Esophagus squamous epithelium (tissue), 5 donors: ENCODE measurements around the gene FOXJ3. TPM values are rescaled to one million over a fixed set of nuclear protein-coding genes. Genes with fewer than 3 reads are reported as not detected.

Experiments used
- DNase-seq: peaks from one replicate; lab custom pipeline; 2025; lab: John Stamatoyannopoulos, UW
- H3K27ac ChIP-seq, 4 donors: fragments of 200-600 bp; sonication (generic); one replicate each; pipeline ENCODE4 v1.5.1; 2016 to 2019; ENCODE audit warnings: mild to moderate bottlenecking in 1 of 4
- H3K27me3 ChIP-seq, 4 donors: fragments of 200-600 bp; sonication (generic); 1 replicate in 3 of 4; 2 replicates in 1 of 4; pipeline versions ENCODE4 v1.5.1 to v1.6.0; 2017 to 2021; ENCODE audit warnings: antibody characterized with exemption in 1 of 4
- H3K36me3 ChIP-seq, 3 donors: fragments of 200-600 bp; sonication (generic); one replicate each; pipeline ENCODE4 v1.5.1; 2016 to 2019
- H3K4me1 ChIP-seq, 3 donors: fragments of 200-600 bp; sonication (generic); one replicate each; pipeline ENCODE4 v1.5.1; 2017 to 2019
- H3K4me3 ChIP-seq, 4 donors: fragments of 200-600 bp; sonication (generic); 1 replicate in 3 of 4; 2 replicates in 1 of 4; pipeline ENCODE4 v1.5.1; 2016 to 2019; ENCODE audit warnings: mild to moderate bottlenecking in 2 of 4, moderate library complexity in 1 of 4
- H3K9me3 ChIP-seq, 3 donors: fragments of 200-600 bp; sonication (generic); one replicate each; pipeline ENCODE4 v1.5.1; 2016 to 2019
- POLR2A ChIP-seq, 4 donors: fragments of 450-650 bp; IDR thresholded peaks; one replicate each; pipeline ENCODE4 v1.6.1; 2017; ENCODE audit warnings: antibody characterized with exemption in 4 of 4, mild to moderate bottlenecking in 4 of 4, moderate library complexity in 3 of 4
- WGBS, 2 donors: methylation state at CpG; one replicate each; pipeline ENCODE4 v1.1.5; 2018; 5-methylcytosine and 5-hydroxymethylcytosine counted together
- intact Hi-C: fragments of 100-400 bp; cut with DNase I; formaldehyde crosslinking; loops from one replicate; pipeline ENCODE4 v1.15.0; 2022
- total RNA-seq, 4 donors: library from RNA; depleted of rRNA; stranded (reverse); fragments of >200 nt; gene quantifications; one replicate each; pipeline ENCODE4 v1.1.0, GENCODE V29; 2016
- TF ChIP-seq, protein P1 (sequence below), 6 experiments: fragments of 450-650 bp in 4 of 6; fragments of 200-600 bp in 2 of 6; sonication (generic) in 2 of 6; IDR thresholded peaks; one replicate each; pipeline ENCODE4 v1.5.1; 2016 to 2019; ENCODE audit warnings: antibody characterized with exemption in 6 of 6, mild to moderate bottlenecking in 4 of 6, moderate library complexity in 4 of 6
- donor health status: DM: yes; HTN: yes; CAD: no.

Gene FOXJ3
- total RNA-seq, 4 donors from 2014 or later, result 18.7 to 36.6 (median 27.5) TPM

DNA sequence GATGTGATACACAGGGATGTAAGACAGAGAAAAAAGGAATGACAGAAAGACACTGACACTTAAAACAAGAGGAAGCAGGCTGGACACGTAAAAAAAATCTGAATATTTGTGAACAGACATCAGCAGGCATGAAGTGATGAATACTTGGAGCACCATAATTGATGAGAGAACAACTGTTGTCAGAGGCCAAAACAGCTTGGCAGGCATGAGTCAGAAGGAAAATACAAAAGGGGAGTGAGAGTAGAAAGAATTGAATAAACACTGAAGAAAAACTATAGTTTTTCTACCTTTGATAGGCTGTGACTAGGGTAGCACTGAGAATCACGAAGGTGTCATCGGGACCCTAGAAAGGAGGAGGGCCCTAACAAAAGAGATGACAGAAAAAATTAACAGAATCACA lies 148.9 kb downstream of the FOXJ3 start:
- no peak for DNase-seq
- Histone ChIP-seq H3K9me3 (no peaks in the 10 kb centered on the region), H3K27me3 (no peaks in the 10 kb centered on the region), H3K4me3 (no peak overlapping the region), H3K36me3 (peaks cover 0 to 93% (median 0%) of the 10 kb centered on the region in 3 donors), H3K4me1 (no peaks in the 10 kb centered on the region), H3K27ac (no peak overlapping the region)
- WGBS, 2 donors, result 74 to 76% methylated on average over 3 of the region's 3 CpGs
- no peak for TF ChIP-seq POLR2A (IDR thresholded peaks at IDR 0.05)
- TF ChIP-seq, protein P1, sequence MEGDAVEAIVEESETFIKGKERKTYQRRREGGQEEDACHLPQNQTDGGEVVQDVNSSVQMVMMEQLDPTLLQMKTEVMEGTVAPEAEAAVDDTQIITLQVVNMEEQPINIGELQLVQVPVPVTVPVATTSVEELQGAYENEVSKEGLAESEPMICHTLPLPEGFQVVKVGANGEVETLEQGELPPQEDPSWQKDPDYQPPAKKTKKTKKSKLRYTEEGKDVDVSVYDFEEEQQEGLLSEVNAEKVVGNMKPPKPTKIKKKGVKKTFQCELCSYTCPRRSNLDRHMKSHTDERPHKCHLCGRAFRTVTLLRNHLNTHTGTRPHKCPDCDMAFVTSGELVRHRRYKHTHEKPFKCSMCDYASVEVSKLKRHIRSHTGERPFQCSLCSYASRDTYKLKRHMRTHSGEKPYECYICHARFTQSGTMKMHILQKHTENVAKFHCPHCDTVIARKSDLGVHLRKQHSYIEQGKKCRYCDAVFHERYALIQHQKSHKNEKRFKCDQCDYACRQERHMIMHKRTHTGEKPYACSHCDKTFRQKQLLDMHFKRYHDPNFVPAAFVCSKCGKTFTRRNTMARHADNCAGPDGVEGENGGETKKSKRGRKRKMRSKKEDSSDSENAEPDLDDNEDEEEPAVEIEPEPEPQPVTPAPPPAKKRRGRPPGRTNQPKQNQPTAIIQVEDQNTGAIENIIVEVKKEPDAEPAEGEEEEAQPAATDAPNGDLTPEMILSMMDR (IDR thresholded peaks at IDR 0.05), result no peak
- intact Hi-C loops, result no loop called here

DNA sequence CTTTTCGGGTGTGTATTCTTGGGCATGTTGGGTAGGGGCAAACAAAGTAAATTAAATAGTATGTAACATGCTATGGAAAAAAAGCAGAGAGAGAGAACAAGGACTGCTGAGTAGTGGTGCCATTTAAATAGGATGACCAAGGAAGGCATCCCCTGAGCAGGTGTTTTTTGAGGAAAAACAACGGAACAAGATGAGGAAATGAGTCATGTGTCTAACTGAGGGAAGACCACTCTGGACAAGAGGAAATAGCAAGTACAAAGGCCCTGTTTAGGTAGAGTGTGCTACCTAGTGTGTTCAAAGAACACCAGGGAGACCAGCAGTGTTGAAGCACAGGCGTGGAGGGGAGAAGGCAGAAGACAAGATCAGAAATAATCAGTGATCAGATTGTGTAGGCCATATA lies 150.4 kb downstream of the FOXJ3 start:
- peaks cover 0 to 93% (median 0%) of the 10 kb centered on the region in 3 donors for H3K36me3 ChIP-seq
- TF ChIP-seq POLR2A (IDR thresholded peaks at IDR 0.05), result no peak
- TF ChIP-seq, protein P1 (IDR thresholded peaks at IDR 0.05), result no peak
- H3K4me3 ChIP-seq, result no peak overlapping the region
- intact Hi-C loops, result no loop called here
- peaks cover 0 to 2% (median 0%) of the 10 kb centered on the region in 3 donors for H3K4me1 ChIP-seq
- no peaks in the 10 kb centered on the region for H3K27me3 ChIP-seq
- H3K9me3 ChIP-seq, result no peaks in the 10 kb centered on the region
- H3K27ac ChIP-seq, result no peak overlapping the region
- DNase-seq, result no peak
- 84 to 85% methylated on average over 3 of the region's 3 CpGs for whole genome bisulfite sequencing, 2 donors

DNA sequence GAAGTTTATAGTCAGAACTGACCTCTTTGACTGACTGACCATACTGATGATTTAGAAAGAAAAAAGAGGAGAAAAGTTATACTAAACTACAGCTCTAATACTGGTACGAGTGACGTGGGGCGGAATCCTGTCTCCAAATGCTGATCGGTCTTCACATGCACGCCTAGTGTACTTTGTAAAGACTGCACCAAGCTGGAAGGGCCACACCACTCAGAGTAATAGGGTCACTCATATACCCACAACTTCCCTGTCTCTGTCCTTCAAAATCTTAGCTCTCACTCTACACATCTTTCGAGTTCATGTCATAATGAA lies 151.1 kb downstream of the FOXJ3 start:
- H3K27me3 ChIP-seq, result no peaks in the 10 kb centered on the region
- peaks cover 0 to 9% (median 0%) of the 10 kb centered on the region in 3 donors for H3K4me1 ChIP-seq
- TF ChIP-seq, protein P1 (IDR thresholded peaks at IDR 0.05), result no peak
- TF ChIP-seq POLR2A (IDR thresholded peaks at IDR 0.05), result no peak
- DNase-seq, result no peak
- peaks cover 0 to 93% (median 0%) of the 10 kb centered on the region in 3 donors for H3K36me3 ChIP-seq
- 95 to 96% methylated on average over 6 of the region's 6 CpGs for WGBS, 2 donors
- no peak overlapping the region for H3K27ac ChIP-seq
- no peaks in the 10 kb centered on the region for H3K9me3 ChIP-seq
- intact Hi-C loops, result no loop called here
- no peak overlapping the region for H3K4me3 ChIP-seq

DNA sequence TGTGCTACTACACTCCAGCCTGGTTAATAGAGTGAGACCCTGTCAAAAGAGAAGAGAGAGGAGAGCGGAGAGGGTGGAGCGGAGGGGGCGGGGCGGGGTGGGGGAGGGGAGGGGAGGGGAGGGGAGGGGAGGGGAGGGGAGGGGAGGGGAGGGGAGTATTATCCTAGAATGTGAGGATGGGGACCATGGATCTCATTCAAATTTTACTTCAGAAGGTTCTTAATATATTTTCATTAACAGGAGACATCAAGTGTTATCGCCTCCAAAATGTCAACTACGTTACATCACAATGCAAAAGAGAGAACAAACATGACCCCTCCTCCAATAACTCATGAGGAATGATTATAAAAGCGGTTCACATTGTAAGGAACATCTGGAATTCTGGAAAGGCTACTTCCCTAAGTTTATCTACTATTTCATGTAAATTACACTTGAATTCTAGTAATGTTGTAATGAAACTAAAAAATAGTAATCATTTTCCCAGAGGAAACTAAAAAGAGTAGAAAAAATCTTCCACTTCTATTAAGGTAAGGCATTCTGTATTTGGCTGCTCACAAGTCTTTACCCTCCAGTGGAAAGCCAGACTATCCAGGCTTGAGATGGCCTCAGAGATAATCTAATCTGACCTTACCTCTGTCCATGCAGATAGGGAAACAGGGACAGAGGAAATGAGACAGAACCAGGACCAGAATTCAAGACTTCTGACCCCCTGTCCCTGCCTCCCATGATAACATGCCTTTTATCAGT lies 151.7 kb downstream of the FOXJ3 start:
- Histone ChIP-seq H3K27ac (no peak overlapping the region), H3K9me3 (no peaks in the 10 kb centered on the region), H3K4me1 (peaks cover 0 to 12% (median 0%) of the 10 kb centered on the region in 3 donors), H3K27me3 (no peaks in the 10 kb centered on the region), H3K4me3 (no peak overlapping the region), H3K36me3 (peaks cover 0 to 93% (median 0%) of the 10 kb centered on the region in 3 donors)
- intact Hi-C loops, result no loop called here
- TF ChIP-seq, protein P1 (IDR thresholded peaks at IDR 0.05), result no peak
- TF ChIP-seq POLR2A (IDR thresholded peaks at IDR 0.05), result no peak
- no peak for DNase-seq
- WGBS, 2 donors, result 85 to 95% methylated on average over 6 to 7 of the region's 7 CpGs

DNA sequence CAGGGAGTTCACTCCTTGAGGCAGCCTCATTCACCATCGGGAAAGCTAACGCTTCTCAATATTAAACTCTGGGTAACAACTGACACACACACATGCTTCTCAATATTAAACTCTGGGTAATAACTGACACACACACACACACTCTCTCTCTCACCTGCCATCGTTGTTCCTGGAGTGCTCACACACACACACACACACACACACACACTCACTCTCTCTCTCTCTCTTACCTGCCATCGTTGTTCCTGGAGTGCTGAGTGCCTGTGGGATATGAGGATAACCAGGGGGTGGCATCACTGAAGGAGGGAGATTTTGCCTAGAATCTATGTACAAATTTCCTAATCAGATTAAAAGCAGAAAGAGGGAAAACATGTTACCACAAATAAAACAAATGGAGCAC lies 153.3 kb downstream of the FOXJ3 start:
- 81 to 84% methylated on average over 3 to 4 of the region's 4 CpGs for WGBS, 2 donors

More for the DNA sequence above, 153.3 kb downstream of the FOXJ3 start:
- H3K36me3 ChIP-seq, result peaks cover 0 to 76% (median 0%) of the 10 kb centered on the region in 3 donors
- H3K4me3 ChIP-seq, result no peak overlapping the region
- DNase-seq, result no peak
- intact Hi-C loops, result no loop called here
- no peaks in the 10 kb centered on the region for H3K27me3 ChIP-seq
- H3K27ac ChIP-seq, result no peak overlapping the region
- peaks cover 0 to 27% (median 14%) of the 10 kb centered on the region in 3 donors for H3K4me1 ChIP-seq
- H3K9me3 ChIP-seq, result no peaks in the 10 kb centered on the region
- TF ChIP-seq, protein P1 (IDR thresholded peaks at IDR 0.05), result no peak
- no peak for TF ChIP-seq POLR2A (IDR thresholded peaks at IDR 0.05)
